Posterior vena cava (tissue), 2 donors: Measurements from ENCODE around the gene USP47. TPM values are rescaled to one million over a fixed set of nuclear protein-coding genes. Genes with fewer than 3 reads are reported as not detected.
"Not testable (repeated sequence)": the region's sequence is repeated elsewhere in the genome, so short reads cannot be mapped to it uniquely, and the experiment has no call there.

ENCODE experiments used
- DNase-seq: peaks from one replicate; pipeline ENCODE4 v3.0.0-alpha.2; 2020; ENCODE audit warnings: low spot score
- intact Hi-C, 2 donors: fragments of 100-400 bp; cut with DNase I; formaldehyde crosslinking; loops; one replicate each; pipeline versions ENCODE4 v1.14.1 to v1.14.2; 2022 to 2023
- total RNA-seq, 2 donors: library from RNA; stranded (reverse); fragmentation: NEBNext Ultra II Directional; extraction: Animal tissue kit (Norgen Biotek cat#: 25700); gene quantifications; one replicate each; pipeline ENCODE4 v1.2.1, GENCODE V29; 2021
- donor health status: DM: yes; HTN: yes; CAD: no.
- donor health status: DM: yes; HTN: yes; CAD: no.

Gene USP47
- total RNA-seq, 2 donors from 2014 or later = 49.4 to 57.8 TPM

DNA sequence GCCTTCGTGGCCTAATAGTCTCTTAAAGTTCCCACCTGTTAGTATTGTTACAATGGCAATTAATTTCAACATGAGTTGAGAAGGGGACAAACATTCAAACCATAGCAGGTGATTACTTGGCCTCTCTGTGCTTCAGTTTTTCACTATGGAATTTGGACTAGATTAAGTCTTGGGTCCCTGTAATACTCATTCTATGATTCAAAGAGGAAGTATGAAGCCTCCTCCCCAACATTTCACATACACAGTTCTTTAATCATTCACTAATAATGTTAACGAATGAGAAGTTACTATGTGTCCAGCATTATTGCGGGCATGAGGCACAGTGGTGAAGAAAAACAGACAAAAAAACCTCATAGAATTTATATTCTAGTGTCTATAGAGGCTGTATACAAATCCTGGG lies 19.9 kb upstream of the USP47 start:
- intact Hi-C loops = no loop called here

DNA sequence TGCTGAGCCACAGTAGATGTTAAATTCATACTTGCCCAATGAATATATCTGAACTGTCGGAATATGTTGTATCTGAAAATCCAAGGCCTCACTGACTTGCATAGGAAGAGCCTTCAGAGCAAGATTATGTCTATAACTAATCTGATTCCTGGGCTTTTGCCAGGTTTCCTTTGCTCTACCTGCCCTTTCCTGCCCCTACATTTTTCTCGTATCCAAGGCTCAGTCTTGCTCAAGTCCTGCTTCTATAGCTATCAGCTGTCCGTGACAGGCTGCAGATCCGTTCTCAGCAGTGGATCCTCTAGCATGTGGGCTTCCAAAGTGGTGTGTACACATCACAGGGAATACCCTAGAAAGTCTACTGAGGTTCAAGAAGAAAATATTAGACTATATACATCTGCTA lies 18.8 kb upstream of the USP47 start:
- no peak for DNase-seq
- intact Hi-C loops = no loop called here

More for the DNA sequence above, 19.9 kb upstream of the USP47 start:
- DNase-seq = no peak

DNA sequence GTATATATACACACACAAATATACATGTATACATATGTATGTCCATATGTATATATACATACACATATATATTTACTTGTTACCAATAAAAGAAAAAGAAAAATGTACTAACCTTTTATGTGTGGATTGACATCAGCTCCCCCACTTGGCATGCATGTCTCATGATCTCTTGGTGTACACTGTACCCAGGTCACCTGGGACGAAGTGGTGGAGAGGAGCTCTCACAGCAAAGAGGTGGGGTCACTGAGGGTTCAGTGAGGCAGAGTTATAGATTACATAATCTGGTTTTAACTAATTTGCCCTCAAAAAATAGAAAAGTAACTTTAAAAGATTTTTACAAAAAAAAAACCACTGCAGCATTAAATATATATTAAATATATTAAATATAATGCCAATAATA lies 15.5 kb upstream of the USP47 start:
- intact Hi-C loops = no loop called here
- no peak for DNase-seq

DNA sequence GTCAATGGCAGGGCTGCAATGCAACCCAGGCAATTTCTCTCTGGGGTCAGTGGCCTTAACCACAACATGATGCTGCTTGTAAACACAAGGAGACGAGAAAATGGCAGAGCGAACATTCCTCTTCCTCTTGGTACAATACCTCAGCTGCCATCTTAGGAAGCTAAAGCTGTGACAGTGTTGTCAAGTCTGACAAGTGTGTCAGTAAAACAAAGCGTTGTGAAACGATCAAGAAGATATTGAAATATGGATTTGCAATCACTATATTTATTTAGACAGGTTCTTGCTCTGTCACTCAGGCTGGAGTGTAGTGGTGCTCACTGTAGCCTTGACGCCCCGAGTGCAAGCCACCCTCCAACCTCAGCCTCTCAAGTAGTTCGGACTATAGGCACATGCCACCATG lies 14.5 kb upstream of the USP47 start:
- intact Hi-C loops = no loop called here
- DNase-seq = no peak

DNA sequence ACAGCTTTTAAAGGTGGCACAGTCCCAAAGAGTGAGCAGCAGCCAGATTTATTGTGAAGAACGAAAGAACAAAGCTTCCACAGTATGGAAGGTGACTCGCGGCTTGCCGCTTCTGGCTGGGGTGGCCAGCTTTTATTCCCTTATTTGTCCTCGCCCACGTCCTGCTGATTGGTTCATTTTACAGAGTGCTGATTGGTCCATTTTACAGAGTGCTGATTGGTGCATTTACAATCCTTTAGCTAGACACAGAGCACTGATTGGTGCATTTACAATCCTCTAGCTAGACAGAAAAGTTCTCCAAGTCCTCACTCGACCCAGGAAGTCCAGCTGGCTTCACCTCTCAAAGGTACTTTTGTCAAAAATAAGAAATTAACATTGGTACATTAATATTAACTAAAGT lies 10.4 kb upstream of the USP47 start:
- intact Hi-C loops, DNase-seq: not testable (repeated sequence)

DNA sequence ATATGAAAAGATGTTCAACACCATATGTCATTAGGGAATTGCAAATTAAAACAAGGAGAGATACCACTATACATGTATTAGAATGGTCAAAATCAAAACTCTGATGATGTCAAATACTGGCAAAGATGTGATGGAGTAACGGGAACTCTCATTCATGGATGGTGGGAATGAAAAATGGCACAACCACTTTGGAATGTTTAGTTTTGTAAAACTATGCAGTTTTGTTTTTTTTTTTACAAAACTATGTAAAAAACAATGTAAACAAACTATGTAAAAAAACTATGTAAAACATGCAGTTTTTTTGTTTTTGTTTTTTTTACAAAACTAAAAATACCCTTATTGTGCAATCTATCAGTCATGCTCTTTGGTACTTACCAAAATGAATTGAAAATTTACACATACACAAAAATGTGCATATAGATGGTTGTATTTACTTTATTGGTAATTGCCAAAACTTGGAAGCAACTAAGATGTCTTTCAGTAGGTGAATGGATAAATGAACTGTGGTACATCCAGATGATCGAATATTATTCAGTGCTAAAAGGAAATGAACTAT lies 5.0 kb upstream of the USP47 start:
- intact Hi-C loops = no loop called here
- DNase-seq = no peak

DNA sequence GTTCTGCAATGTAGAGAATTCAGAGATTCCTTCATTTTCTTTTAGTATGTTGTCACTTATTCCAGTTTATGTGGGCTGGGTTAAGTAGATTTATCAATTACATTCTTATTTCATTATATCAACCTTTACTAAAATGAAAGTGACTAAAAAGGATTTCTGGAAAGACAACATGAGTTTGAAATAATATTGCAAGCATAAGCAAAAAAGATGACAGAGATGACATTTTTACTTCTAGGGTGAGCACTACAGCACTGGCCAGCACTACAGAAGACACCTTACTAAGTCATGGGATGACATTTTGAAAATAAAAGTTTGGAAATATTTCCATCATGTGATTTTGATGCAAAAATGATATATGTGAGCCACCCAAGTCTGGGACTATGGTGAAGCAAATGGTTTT lies 2.1 kb upstream of the USP47 start:
- DNase-seq = no peak
- intact Hi-C loops = no loop called here

DNA sequence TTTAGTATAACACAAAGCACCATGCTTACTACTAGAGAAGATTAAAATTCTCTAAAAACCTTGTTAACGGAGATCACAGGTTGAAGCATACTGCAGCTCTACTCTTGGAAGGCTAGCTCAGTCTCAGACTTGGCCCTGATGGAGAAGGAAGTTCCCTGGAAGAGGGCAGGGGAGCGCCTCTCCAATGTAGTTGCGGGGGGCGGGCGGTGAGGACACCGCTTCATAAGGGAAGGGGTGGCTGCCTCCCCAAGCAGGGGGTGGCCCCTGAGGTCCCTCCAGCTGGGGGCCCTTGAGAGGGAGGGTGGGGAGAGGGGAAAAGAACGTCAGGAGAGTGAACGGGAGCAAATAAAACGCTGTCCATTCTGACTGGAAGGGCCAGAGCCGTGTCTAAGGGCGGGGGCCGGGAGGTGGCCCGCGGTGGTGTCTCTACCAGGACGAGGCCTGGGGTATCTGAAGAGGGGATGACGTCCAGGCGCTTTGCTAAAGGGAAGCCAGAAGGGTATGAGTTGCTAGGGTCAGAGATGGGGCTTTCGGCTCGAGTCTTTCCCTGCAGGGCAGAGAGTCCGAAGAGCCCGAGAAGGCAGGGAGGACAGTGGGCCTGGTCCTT lies 553 bp upstream of the USP47 start:
- peak; percentile 82 for DNase-seq
- intact Hi-C loops = no loop called here

DNA sequence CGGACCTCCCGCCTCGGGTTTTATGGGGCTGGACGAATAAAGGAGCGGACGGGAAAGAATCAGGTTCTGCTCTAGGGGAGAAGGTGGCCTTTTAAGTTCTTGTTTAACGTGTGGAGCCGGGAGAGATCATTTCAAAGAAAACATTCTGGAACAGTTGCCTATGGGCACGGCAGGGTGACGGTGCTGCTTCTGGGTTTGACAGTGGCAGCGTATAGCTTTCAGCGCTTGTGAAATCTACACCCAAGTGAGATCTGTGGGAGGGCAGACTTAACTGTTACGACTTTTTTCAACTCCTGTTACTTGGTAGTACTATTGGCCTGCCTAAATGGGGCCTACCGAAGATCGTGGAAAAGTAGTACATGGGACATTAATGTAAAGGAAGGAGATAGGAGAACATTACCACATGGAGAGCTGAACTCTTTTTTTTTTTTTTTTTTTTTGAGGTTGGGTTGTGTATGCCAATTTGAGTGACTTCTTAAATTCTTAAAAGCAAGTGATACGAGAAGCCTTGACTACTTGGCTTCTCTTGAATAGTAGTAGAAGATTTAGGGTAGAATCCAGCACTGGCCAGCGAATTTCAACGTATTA lies 743 bp downstream of the USP47 start:
- DNase-seq = peak; percentile 86
- intact Hi-C loops = loop anchor here in 1 of 2 donors (2.0 kb wide), 1 partner anchor 28 kb away; no protein-coding TSS in a partner anchor

DNA sequence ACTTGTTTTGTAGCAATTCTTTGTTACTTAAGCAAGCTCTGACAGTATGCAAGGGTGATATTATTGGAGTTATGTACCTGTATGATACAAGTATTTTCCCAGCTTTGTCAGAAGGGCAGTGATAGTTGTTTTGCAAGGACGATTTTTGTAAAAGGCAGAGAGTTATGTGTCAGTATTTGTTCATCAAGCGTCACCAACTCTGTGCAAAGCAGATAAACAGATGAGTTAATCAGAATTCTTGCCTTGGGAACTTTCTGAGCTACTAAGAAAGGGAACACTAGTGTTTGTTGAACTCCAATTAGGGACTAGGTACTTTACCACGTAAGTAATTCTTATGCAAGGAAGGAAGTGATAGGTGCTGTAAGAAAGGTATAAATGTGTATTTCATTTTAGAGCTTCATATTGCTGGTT lies 1.4 kb downstream of the USP47 start:
- intact Hi-C loops = loop anchor here in 1 of 2 donors (2.0 kb wide), 1 partner anchor 28 kb away; no protein-coding TSS in a partner anchor
- no peak for DNase-seq

DNA sequence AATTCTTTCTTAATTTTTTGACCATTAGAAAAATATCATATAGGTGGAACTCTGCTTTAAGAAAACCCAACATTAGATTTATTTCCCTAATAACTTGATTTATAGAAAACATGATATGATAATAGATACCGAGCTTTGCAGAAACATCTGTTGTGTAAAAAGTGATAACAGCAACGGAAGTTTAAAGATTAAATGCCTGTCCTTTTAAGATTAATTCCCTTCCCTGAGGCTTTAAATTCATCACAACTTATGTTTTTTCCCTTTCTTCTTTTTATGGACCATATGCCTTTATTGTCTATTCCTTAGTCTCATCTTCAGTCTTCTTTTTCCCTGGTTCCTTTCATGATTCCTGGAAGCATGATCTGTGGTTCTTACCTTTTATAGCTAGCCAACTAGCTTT lies 1.9 kb downstream of the USP47 start:
- intact Hi-C loops = loop anchor here in 1 of 2 donors (2.0 kb wide), 1 partner anchor 27 kb away; no protein-coding TSS in a partner anchor
- no peak for DNase-seq

DNA sequence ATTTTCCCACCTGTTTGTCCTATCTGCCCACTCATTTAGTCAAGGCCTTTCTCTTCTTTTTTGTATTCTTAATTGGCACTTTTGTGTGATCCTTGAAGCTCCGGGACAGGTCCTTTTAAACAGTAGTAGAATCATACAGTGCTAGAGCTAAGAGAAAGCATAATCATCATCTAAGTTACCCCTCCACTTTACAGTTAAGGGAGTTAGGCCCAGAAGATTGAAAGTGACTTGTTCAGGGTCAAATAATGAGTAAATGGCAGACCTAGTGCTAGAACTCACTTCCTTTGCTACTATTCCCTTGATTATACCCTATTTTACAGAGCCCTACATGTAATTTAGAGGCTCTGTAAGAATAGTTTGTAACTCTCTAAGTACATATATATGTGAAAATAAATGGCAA lies 2.5 kb downstream of the USP47 start:
- intact Hi-C loops = no loop called here
- DNase-seq = no peak

DNA sequence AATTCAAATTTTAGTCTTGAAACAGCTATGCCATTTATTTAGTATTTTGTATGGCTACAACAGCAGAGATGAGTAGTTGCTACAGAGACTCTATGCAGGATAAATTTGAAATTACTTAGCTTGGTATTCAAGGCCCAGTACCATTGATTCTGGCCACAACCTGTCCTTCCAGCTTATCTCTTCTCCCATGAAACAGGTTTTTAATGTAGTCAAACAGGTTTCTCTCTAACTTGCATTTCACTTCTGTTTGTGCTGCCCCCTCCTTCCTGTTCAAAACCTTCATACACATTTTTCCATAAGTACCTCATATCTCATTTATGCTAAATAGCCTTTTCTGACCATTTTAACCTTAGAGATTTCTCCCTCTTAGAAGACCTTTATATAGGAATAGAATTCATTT lies 3.3 kb downstream of the USP47 start:
- intact Hi-C loops = no loop called here
- no peak for DNase-seq

DNA sequence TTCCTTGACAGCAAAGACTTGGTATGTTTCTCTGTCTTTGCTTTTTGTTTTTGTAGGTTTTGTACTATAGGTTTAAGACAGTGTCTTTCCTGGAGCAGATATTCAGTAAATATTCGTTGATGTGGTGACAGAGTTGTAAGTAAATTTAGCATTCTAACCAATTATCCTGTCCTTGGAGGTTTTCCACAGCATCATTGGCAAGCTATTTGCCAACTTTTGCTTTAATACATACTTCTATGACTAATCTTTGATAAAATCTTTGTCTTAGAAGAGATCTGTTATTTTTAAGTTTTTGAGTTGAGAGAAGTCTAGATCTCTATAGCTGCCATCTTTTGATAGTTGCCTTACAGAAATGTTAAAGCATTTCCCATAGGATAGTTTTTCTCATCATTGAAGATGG lies 3.8 kb downstream of the USP47 start:
- DNase-seq = no peak
- intact Hi-C loops = no loop called here

DNA sequence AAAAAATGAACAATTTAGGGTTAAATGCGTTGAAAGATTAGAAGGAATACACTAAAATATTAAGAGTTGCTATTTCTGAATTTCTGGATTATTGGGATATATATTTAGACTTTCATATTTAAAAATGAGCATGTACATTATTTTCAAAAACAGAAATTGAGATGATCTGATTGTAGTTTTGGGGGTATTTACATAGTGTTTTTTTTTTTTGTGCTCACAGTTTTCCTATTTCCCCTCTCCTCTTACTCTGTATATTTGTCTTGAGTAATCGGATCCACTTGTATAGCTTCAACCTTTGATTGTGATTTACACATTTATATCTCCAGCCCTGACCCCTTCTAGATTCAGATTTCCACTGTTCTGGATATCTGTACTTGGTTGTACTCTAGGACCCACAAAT lies 5.3 kb downstream of the USP47 start:
- no peak for DNase-seq
- intact Hi-C loops = no loop called here

DNA sequence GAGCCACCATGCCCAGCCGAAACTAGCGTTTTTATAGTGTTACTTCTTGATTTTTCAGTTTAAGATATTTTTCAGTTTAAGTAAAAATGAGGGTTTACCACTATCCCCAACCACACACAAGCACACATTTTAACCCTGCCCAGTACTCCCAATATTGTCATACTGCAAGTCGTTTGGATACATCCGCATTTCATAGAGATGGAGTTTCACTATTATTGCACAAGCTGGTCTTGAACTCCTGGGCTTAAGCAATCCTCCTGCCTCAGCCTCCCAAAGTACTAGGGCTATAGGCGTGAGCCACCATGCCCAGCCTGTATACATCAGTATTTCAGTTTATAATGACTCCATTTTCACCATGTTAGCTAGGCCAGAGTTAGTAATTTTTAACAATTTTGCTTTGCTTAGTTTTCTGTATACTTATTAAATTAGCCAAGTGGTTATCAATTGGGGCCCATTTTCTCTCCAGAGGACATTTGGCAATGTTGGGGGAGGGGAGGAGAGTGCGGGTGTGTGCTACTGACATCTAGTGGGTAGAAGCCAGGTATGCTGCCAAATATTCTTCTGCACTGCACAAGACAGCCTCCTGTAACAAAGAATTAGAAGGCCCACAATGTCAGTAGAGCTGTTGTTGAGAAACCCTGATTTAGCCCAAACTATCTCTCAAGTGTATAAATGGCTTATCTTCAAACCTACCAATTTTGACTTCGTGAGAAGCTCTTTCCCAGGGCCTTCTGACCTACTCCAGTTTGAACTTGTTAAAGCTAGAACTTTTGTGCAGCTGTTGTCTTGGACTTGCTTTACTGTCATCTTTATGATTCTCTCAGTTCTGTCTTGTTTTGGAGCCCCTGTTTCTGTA lies 7.3 kb downstream of the USP47 start:
- DNase-seq = no peak
- intact Hi-C loops = no loop called here

DNA sequence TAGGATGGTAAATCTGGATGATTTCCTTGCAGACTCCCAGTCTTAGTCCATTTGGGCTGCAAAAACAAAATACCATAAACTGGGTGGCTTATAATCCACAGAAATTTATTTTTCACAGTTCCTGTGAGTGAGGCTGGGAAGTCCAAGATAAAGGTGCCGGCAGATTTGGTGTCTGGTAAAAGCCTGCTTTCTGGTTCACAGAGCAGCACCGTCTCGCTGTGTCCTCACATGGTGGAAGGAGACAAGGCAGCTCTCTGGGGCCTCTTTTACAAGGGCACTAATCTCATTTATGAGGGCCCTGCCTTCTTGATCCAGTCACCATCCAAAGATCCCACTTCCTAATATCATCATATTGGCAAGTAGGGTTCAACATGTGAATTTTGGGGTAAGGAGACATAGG lies 8.9 kb downstream of the USP47 start:
- DNase-seq = no peak
- intact Hi-C loops = no loop called here

DNA sequence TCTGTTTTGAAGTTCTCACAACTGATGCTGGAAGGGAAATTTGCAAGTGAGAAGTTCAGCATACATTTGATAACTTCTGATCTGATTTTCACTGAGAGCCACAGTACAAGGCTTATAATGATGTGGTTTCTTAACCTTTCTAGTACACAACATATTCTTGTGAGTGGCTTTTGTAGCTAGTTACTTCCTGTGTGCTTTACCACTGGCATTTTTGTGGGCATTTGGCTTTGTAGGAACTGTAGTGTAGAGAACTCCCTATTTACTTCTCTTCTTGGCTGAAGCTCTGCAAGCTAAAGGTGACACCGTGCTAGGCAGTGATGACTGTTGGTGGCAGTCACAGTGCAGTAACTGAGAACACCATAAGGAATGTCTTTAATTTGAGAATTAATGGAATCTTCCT lies 14.9 kb downstream of the USP47 start:
- intact Hi-C loops = no loop called here
- DNase-seq = no peak

DNA sequence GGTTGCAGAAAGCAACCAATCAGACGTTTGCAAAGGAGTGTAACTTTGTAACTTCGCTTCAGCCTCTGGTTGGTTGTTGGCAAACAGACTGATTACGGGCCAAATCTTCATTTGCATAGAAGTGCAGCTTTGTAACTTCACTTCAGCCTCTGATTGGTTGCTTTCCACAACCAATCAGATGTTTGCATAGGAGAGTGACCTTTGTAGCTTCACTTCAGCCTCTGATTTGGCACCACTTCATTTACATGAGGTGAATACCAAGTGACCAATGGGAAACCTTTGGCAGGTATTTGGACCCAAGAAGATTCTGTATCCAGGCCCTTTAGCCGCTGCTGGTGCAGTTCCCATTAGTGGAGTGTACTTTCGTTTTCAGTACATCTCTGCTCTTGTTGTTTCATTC lies 16.0 kb downstream of the USP47 start:
- DNase-seq = no peak
- intact Hi-C loops = no loop called here

DNA sequence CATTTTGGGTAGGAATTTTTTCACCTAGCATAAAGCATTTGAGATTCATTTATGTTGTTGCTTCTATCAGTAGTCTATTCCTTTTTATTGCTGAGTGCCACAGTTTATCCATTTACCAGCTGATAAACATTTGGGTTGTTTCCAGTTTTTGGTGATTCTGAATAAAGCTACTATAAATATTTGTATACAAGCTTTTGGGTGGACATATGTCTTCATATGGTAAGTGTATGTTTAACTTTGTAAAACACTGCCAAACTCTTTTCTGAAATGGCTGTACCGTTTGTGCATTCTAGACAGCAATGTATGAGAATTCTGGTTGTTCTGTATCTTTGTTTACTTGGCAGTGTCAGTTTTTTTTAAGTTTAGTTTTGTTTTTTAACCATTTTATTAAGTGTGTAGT lies 16.9 kb downstream of the USP47 start:
- no peak for DNase-seq
- intact Hi-C loops = no loop called here
